ENCODE data around the gene GATAD1. TPM values are rescaled to one million over a fixed set of nuclear protein-coding genes. Genes with fewer than 3 reads are reported as not detected.

Gene GATAD1
- total and polyA plus RNA-seq, 10 of the 15 experiments (the other 5 are each of a cell fraction or from before 2014, with no cell fraction given): 5.5 to 45.2 (median 14.2) TPM

DNA sequence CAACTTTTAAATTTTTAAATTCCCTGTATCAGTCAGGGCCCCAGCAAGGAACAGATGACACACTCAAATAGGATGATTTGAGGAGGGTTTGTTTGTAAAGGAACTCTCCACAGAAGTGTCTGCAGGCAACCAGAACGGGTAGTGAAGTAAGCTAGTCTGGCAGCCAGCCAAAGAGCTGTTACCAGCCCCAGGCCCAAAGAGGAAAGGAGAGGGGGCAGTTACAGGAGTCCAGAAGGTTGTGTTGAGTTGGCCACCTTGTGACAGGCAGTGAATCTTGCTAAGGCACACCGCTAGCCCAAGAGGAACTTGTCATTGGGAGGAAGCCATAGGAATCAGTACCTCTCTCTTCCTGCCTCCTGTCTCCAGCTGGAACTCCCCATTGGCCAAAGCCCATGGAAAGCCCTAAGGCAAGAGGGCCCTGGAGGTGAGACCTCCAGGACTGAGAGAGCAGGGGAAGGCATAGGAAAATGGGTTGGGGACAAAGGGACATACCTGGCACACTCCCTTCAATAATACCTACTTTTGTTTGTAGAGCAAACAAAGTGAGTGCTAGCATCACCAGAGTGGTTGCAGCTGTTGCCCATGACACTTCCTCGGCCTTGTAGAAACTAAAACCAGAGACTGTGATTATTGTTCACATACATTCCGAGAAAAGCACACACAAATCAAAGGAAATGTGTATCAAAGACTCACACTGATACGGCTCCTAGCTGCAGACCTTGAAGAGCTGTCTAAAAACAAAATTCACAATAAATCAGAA lies 25.4 kb upstream of the GATAD1 start (continued):
- TF ChIP-seq CHD1 (IDR thresholded peaks at IDR 0.05; ENCODE audit: low read depth, low read length) (no peak), RUNX3 (IDR thresholded peaks at IDR 0.05; ENCODE audit: low read length) (no peak), BRCA1 (IDR thresholded peaks at IDR 0.05; ENCODE audit: low read depth, low read length) (no peak), CHD4 (IDR thresholded peaks at IDR 0.05) (no peak)
- TF ChIP-seq, protein P1, sequence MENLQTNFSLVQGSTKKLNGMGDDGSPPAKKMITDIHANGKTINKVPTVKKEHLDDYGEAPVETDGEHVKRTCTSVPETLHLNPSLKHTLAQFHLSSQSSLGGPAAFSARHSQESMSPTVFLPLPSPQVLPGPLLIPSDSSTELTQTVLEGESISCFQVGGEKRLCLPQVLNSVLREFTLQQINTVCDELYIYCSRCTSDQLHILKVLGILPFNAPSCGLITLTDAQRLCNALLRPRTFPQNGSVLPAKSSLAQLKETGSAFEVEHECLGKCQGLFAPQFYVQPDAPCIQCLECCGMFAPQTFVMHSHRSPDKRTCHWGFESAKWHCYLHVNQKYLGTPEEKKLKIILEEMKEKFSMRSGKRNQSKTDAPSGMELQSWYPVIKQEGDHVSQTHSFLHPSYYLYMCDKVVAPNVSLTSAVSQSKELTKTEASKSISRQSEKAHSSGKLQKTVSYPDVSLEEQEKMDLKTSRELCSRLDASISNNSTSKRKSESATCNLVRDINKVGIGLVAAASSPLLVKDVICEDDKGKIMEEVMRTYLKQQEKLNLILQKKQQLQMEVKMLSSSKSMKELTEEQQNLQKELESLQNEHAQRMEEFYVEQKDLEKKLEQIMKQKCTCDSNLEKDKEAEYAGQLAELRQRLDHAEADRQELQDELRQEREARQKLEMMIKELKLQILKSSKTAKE (IDR thresholded peaks at IDR 0.05; ENCODE audit: low read depth, poor library complexity, severe bottlenecking): no peak

DNA sequence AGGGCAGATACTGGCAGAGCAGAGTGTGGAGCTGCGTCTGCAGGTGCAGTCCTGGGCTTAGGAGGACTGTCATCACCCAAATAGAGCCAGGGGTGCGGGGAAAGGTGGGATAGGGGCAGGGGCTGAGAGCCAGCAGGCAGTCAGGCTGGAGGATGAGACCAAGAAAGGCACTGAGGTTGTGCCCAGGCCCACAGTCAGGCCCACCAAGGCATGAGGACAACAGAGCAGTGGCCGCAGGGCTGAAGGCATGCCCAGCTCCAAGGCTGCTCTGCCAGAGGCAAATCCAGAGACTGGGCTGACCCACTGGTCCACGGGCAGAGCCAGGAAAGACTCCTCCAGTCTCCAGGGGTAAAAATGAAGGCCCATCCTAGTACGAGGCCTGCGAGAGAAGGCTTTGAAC lies 24.4 kb upstream of the GATAD1 start:
- H3K4me2 ChIP-seq (ENCODE audit: control insufficient read depth, insufficient read depth): no peak overlapping the region
- no peaks in the 10 kb centered on the region for H3K27me3 ChIP-seq (replicated peaks in 1 of 2; ENCODE audit: control insufficient read depth in 2 of 2, insufficient read depth in 2 of 2, low read length in 1 of 2)
- intact Hi-C loops (cut with micrococcal nuclease; ENCODE audit: unreplicated experiment): no loop called here
- no peaks in the 10 kb centered on the region for H4K20me1 ChIP-seq (ENCODE audit: control insufficient read depth, insufficient read depth)
- DNase-seq (ENCODE audit: low read depth, low spot score) (no peak), FAIRE-seq (no peak), ATAC-seq (no peak)
- H3K9ac ChIP-seq (ENCODE audit: control insufficient read depth, insufficient read depth, low read length): no peak overlapping the region
- H3K79me2 ChIP-seq (ENCODE audit: control insufficient read depth, insufficient read depth, low read length): no peaks in the 10 kb centered on the region
- H3K27ac ChIP-seq (ENCODE audit: control insufficient read depth, insufficient read depth): no peak overlapping the region
- no peak overlapping the region for H2AFZ ChIP-seq (ENCODE audit: control insufficient read depth, low read depth, low read length)
- no peaks in the 10 kb centered on the region for H3K9me3 ChIP-seq (replicated peaks; ENCODE audit: control insufficient read depth, insufficient read depth, low read length)
- no peaks in the 10 kb centered on the region for H3K36me3 ChIP-seq (ENCODE audit: control insufficient read depth in 2 of 2, insufficient read depth in 2 of 2, low read length in 1 of 2)
- no TSS peak for BruUV-seq (replicated peaks)
- RAD21 ChIA-PET (ENCODE audit: unreplicated experiment): interaction anchor here (1.2 to 2.1 kb wide), 2 partner anchors 10 to 24 kb away, joined by 4 to 7 read pairs; partner anchors contain the start of gene GATAD1
- SMC1A ChIA-PET (ENCODE audit: uncharacterized antibody, unreplicated experiment): no interaction called here
- no peak overlapping the region for H3K4me3 ChIP-seq
- CTCF ChIA-PET: interaction anchor here (0.7 to 7.5 kb wide), 5 partner anchors 8 to 543 kb away, joined by 3 to 86 read pairs (median 3); partner anchors contain the start of genes ANKIB1, GATAD1 and KRIT1
- POLR2A ChIA-PET: no interaction called here
- H3K4me1 ChIP-seq (ENCODE audit: control insufficient read depth, insufficient read depth, low read length): peaks cover 5% of the 10 kb centered on the region; the same call in 1 of the 2 replicates
- TF ChIP-seq, protein P2, sequence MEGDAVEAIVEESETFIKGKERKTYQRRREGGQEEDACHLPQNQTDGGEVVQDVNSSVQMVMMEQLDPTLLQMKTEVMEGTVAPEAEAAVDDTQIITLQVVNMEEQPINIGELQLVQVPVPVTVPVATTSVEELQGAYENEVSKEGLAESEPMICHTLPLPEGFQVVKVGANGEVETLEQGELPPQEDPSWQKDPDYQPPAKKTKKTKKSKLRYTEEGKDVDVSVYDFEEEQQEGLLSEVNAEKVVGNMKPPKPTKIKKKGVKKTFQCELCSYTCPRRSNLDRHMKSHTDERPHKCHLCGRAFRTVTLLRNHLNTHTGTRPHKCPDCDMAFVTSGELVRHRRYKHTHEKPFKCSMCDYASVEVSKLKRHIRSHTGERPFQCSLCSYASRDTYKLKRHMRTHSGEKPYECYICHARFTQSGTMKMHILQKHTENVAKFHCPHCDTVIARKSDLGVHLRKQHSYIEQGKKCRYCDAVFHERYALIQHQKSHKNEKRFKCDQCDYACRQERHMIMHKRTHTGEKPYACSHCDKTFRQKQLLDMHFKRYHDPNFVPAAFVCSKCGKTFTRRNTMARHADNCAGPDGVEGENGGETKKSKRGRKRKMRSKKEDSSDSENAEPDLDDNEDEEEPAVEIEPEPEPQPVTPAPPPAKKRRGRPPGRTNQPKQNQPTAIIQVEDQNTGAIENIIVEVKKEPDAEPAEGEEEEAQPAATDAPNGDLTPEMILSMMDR (IDR thresholded peaks at IDR 0.05 in 2 of 3, conservative IDR thresholded peaks at IDR 0.05 in 1 of 3; ENCODE audit: control insufficient read depth in 2 of 3, extremely low read depth in 1 of 3, insufficient read depth in 1 of 3, low read depth in 3 of 3, low read length in 3 of 3): no peak
- TF ChIP-seq ETV6 (conservative IDR thresholded peaks at IDR 0.05 in 1 of 2, IDR thresholded peaks at IDR 0.05 in 1 of 2; ENCODE audit: borderline replicate concordance in 1 of 2, low read depth in 1 of 2) (no peak), SREBF1 (IDR thresholded peaks at IDR 0.05; ENCODE audit: low read length) (no peak)
- WGBS (ENCODE audit: insufficient coverage, insufficient replicate concordance, low lambda C conversion rate, missing lambda C conversion rate): 59% methylated on average over 6 of the region's 6 CpGs
- in situ Hi-C loops (cut with MboI): loop anchor here (10.0 kb wide), 1 partner anchor 632 kb away; no protein-coding TSS in a partner anchor

Measured in GM12878 (cell line).